ENCODE results near the gene DTNB. TPM values are rescaled to one million over a fixed set of nuclear protein-coding genes. Genes with fewer than 3 reads are reported as not detected.
A peak's percentile ranks its signal among the peaks of the same experiment; 100 is the strongest.

Gene DTNB
- total and polyA plus RNA-seq, 10 of the 15 experiments (the other 5 are each of a cell fraction or from before 2014, with no cell fraction given) = 4.5 to 30.6 (median 11.9) TPM

DNA sequence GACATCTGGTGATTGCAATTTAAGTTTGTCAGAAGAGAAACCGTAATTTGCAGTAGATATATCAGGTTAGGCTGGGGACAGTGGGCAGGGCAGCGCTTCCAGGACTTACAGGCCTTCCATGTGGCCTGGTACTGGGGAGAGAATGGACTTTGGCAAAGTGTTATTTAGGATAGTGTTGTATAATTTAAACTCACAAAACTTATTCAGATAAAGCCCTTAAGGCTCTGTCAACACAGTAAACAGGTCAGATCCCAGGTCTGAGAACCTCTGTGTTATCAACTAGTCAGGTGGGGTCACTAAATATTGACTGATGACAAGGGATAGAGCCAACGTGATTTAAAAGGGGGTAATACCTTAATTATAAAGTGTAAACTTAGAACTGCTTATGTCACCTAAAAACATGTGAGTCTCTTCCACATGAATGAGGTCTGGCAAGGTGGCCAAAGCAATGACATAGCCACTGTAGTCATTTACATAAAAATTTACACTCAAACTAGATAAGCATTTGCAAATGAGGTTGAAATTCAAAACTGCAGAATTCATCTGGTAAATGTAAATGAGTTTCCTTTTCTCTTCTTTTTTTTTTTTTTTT, 251.5 kb downstream of the DTNB start (continued):
- TF ChIP-seq, protein P1, sequence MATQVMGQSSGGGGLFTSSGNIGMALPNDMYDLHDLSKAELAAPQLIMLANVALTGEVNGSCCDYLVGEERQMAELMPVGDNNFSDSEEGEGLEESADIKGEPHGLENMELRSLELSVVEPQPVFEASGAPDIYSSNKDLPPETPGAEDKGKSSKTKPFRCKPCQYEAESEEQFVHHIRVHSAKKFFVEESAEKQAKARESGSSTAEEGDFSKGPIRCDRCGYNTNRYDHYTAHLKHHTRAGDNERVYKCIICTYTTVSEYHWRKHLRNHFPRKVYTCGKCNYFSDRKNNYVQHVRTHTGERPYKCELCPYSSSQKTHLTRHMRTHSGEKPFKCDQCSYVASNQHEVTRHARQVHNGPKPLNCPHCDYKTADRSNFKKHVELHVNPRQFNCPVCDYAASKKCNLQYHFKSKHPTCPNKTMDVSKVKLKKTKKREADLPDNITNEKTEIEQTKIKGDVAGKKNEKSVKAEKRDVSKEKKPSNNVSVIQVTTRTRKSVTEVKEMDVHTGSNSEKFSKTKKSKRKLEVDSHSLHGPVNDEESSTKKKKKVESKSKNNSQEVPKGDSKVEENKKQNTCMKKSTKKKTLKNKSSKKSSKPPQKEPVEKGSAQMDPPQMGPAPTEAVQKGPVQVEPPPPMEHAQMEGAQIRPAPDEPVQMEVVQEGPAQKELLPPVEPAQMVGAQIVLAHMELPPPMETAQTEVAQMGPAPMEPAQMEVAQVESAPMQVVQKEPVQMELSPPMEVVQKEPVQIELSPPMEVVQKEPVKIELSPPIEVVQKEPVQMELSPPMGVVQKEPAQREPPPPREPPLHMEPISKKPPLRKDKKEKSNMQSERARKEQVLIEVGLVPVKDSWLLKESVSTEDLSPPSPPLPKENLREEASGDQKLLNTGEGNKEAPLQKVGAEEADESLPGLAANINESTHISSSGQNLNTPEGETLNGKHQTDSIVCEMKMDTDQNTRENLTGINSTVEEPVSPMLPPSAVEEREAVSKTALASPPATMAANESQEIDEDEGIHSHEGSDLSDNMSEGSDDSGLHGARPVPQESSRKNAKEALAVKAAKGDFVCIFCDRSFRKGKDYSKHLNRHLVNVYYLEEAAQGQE (IDR thresholded peaks at IDR 0.05; ENCODE audit: low read depth, low read length) = no peak
- peak; percentile 57; the same call in 1 of the 2 replicates for TF ChIP-seq MTA2 (IDR thresholded peaks at IDR 0.05; ENCODE audit: low read depth)
- TF ChIP-seq BRCA1 (IDR thresholded peaks at IDR 0.05; ENCODE audit: low read depth, low read length) = no peak
- no peak for TF ChIP-seq NFYA (IDR thresholded peaks at IDR 0.05; ENCODE audit: borderline replicate concordance, low read depth, low read length)
- TF ChIP-seq FOXM1 (IDR thresholded peaks at IDR 0.05; ENCODE audit: low read depth, low read length) = peak; percentile 46; the same call in 1 of the 2 replicates
- TF ChIP-seq, protein P2, sequence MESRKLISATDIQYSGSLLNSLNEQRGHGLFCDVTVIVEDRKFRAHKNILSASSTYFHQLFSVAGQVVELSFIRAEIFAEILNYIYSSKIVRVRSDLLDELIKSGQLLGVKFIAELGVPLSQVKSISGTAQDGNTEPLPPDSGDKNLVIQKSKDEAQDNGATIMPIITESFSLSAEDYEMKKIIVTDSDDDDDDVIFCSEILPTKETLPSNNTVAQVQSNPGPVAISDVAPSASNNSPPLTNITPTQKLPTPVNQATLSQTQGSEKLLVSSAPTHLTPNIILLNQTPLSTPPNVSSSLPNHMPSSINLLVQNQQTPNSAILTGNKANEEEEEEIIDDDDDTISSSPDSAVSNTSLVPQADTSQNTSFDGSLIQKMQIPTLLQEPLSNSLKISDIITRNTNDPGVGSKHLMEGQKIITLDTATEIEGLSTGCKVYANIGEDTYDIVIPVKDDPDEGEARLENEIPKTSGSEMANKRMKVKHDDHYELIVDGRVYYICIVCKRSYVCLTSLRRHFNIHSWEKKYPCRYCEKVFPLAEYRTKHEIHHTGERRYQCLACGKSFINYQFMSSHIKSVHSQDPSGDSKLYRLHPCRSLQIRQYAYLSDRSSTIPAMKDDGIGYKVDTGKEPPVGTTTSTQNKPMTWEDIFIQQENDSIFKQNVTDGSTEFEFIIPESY (IDR thresholded peaks at IDR 0.05) = no peak
- TF ChIP-seq RAD51 (IDR thresholded peaks at IDR 0.05) = peak; percentile 66
- TF ChIP-seq, protein P3, sequence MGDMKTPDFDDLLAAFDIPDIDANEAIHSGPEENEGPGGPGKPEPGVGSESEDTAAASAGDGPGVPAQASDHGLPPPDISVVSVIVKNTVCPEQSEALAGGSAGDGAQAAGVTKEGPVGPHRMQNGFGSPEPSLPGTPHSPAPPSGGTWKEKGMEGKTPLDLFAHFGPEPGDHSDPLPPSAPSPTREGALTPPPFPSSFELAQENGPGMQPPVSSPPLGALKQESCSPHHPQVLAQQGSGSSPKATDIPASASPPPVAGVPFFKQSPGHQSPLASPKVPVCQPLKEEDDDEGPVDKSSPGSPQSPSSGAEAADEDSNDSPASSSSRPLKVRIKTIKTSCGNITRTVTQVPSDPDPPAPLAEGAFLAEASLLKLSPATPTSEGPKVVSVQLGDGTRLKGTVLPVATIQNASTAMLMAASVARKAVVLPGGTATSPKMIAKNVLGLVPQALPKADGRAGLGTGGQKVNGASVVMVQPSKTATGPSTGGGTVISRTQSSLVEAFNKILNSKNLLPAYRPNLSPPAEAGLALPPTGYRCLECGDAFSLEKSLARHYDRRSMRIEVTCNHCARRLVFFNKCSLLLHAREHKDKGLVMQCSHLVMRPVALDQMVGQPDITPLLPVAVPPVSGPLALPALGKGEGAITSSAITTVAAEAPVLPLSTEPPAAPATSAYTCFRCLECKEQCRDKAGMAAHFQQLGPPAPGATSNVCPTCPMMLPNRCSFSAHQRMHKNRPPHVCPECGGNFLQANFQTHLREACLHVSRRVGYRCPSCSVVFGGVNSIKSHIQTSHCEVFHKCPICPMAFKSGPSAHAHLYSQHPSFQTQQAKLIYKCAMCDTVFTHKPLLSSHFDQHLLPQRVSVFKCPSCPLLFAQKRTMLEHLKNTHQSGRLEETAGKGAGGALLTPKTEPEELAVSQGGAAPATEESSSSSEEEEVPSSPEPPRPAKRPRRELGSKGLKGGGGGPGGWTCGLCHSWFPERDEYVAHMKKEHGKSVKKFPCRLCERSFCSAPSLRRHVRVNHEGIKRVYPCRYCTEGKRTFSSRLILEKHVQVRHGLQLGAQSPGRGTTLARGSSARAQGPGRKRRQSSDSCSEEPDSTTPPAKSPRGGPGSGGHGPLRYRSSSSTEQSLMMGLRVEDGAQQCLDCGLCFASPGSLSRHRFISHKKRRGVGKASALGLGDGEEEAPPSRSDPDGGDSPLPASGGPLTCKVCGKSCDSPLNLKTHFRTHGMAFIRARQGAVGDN (IDR thresholded peaks at IDR 0.05) = 0 out of 2 replicates have a peak, but pooled peaks have one; percentile 44
- TF ChIP-seq, protein P4, sequence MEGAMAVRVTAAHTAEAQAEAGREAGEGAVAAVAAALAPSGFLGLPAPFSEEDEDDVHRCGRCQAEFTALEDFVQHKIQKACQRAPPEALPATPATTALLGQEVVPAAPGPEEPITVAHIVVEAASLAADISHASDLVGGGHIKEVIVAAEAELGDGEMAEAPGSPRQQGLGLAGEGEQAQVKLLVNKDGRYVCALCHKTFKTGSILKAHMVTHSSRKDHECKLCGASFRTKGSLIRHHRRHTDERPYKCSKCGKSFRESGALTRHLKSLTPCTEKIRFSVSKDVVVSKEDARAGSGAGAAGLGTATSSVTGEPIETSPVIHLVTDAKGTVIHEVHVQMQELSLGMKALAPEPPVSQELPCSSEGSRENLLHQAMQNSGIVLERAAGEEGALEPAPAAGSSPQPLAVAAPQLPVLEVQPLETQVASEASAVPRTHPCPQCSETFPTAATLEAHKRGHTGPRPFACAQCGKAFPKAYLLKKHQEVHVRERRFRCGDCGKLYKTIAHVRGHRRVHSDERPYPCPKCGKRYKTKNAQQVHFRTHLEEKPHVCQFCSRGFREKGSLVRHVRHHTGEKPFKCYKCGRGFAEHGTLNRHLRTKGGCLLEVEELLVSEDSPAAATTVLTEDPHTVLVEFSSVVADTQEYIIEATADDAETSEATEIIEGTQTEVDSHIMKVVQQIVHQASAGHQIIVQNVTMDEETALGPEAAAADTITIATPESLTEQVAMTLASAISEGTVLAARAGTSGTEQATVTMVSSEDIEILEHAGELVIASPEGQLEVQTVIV (IDR thresholded peaks at IDR 0.05; ENCODE audit: borderline replicate concordance, partially characterized antibody) = no peak
- TF ChIP-seq, protein P5, sequence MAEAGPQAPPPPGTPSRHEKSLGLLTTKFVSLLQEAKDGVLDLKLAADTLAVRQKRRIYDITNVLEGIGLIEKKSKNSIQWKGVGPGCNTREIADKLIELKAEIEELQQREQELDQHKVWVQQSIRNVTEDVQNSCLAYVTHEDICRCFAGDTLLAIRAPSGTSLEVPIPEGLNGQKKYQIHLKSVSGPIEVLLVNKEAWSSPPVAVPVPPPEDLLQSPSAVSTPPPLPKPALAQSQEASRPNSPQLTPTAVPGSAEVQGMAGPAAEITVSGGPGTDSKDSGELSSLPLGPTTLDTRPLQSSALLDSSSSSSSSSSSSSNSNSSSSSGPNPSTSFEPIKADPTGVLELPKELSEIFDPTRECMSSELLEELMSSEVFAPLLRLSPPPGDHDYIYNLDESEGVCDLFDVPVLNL (IDR thresholded peaks at IDR 0.05; ENCODE audit: low read depth, low read length) = no peak
- TF ChIP-seq HDAC2 (IDR thresholded peaks at IDR 0.05) = no peak
- TF ChIP-seq HDAC6 (IDR thresholded peaks at IDR 0.05; ENCODE audit: unreplicated experiment) = peak; percentile 89
- TF ChIP-seq, protein P6, sequence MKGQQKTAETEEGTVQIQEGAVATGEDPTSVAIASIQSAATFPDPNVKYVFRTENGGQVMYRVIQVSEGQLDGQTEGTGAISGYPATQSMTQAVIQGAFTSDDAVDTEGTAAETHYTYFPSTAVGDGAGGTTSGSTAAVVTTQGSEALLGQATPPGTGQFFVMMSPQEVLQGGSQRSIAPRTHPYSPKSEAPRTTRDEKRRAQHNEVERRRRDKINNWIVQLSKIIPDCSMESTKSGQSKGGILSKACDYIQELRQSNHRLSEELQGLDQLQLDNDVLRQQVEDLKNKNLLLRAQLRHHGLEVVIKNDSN (IDR thresholded peaks at IDR 0.05; ENCODE audit: borderline replicate concordance, extremely low read length, insufficient read depth, low read depth, low read length) = no peak

Measured in GM12878 (cell line).